Keratinocyte (primary cell): ENCODE results near the gene MAP3K20. TPM values are rescaled to one million over a fixed set of nuclear protein-coding genes. Genes with fewer than 3 reads are reported as not detected.

ENCODE experiments used
- DNase-seq: peaks from one replicate; pipeline ENCODE4 v3.0.0-alpha.2; 2011; ENCODE audit warnings: low read depth, missing footprints, low spot score
- FAIRE-seq: peaks from 2 replicates; lab custom pipeline; 2011; peaks lifted over from hg19 to GRCh38; lab: Jason Lieb, UNC
- H2AFZ ChIP-seq: 2 replicates; pipeline ENCODE4 v1.6.0; 2012; ENCODE audit warnings: low read length, control low read depth, inconsistent platforms; ENCODE audit not compliant: control insufficient read depth
- H3K27ac ChIP-seq: 2 replicates; pipeline ENCODE4 v1.5.1; 2011; ENCODE audit warnings: low read length; ENCODE audit not compliant: control insufficient read depth, insufficient read depth
- H3K27me3 ChIP-seq: 3 replicates; pipeline ENCODE4 v1.6.0; 2011; ENCODE audit warnings: low read length; ENCODE audit not compliant: control insufficient read depth, insufficient read depth; ENCODE audit errors: extremely low read depth
- H3K36me3 ChIP-seq, 2 experiments: 2 replicates in 1 of 2; 3 replicates in 1 of 2; pipeline ENCODE4 v1.5.1; 2011; ENCODE audit warnings: low read length in 2 of 2, mild to moderate bottlenecking in 1 of 2; ENCODE audit not compliant: control insufficient read depth in 2 of 2, insufficient read depth in 2 of 2; ENCODE audit errors: extremely low read depth in 1 of 2
- H3K4me1 ChIP-seq: 3 replicates; pipeline ENCODE4 v1.5.1; 2011; ENCODE audit warnings: low read length; ENCODE audit not compliant: control insufficient read depth, insufficient read depth; ENCODE audit errors: extremely low read depth
- H3K4me2 ChIP-seq: 3 replicates; pipeline ENCODE4 v1.6.0; 2011; ENCODE audit warnings: low read depth, low read length; ENCODE audit not compliant: control insufficient read depth, insufficient read depth; ENCODE audit errors: extremely low read depth
- H3K4me3 ChIP-seq, 3 experiments: fragments of 200-600 bp in 1 of 3; sonication (generic) in 1 of 3; 2 replicates in 2 of 3; 3 replicates in 1 of 3; pipeline ENCODE4 v1.5.1; 2011 to 2016; ENCODE audit warnings: low read length in 3 of 3, mild to moderate bottlenecking in 3 of 3, control low read depth in 2 of 3, inconsistent platforms in 1 of 3, low read depth in 1 of 3, mixed read lengths in 1 of 3, mixed run types in 1 of 3, moderate library complexity in 1 of 3; ENCODE audit not compliant: control insufficient read depth in 2 of 3, insufficient read depth in 2 of 3; ENCODE audit errors: extremely low read depth in 1 of 3
- H3K79me2 ChIP-seq: 2 replicates; pipeline ENCODE4 v1.6.0; 2012; ENCODE audit warnings: low read length; ENCODE audit not compliant: control insufficient read depth, insufficient read depth
- H3K9ac ChIP-seq: 3 replicates; pipeline ENCODE4 v1.6.0; 2011; ENCODE audit warnings: low read length; ENCODE audit not compliant: control insufficient read depth, insufficient read depth; ENCODE audit errors: extremely low read depth
- H3K9me1 ChIP-seq: 3 replicates; pipeline ENCODE4 v1.6.0; 2011; ENCODE audit warnings: low read length; ENCODE audit not compliant: control insufficient read depth, insufficient read depth; ENCODE audit errors: extremely low read depth
- H3K9me3 ChIP-seq: 2 replicates; pipeline ENCODE4 v1.5.1; 2012; ENCODE audit warnings: low read depth, low read length; ENCODE audit not compliant: control insufficient read depth
- H4K20me1 ChIP-seq: 3 replicates; pipeline ENCODE4 v1.6.0; 2011; ENCODE audit warnings: low read length; ENCODE audit not compliant: control insufficient read depth, insufficient read depth; ENCODE audit errors: extremely low read depth
- CTCF ChIP-seq, 3 experiments: IDR thresholded peaks in 1 of 3; conservative IDR thresholded peaks in 1 of 3; optimal IDR thresholded peaks in 1 of 3; 2 replicates in 2 of 3; 3 replicates in 1 of 3; pipeline versions ENCODE3 to v1.5.1; 2011; ENCODE audit warnings: low read length in 3 of 3, mild to moderate bottlenecking in 3 of 3, moderate library complexity in 2 of 3, control low read depth in 1 of 3, inconsistent platforms in 1 of 3; ENCODE audit not compliant: insufficient read depth in 2 of 3; ENCODE audit errors: extremely low read depth in 1 of 3
- EZH2 ChIP-seq: IDR thresholded peaks from one replicate; pipeline ENCODE4 v1.6.1; 2012; ENCODE audit warnings: inconsistent platforms, mild to moderate bottlenecking, low read length, moderate library complexity
- dilution Hi-C: fragments of 300-500 bp; cut with MboI; formaldehyde crosslinking; loops from one replicate; pipeline ENCODE4 v1.7.0; 2020; ENCODE audit warnings: low sequenced_read_pairs; ENCODE audit not compliant: extremely low pct_ligation_motif_present
- polyA plus RNA-seq, 5 experiments: library from polyadenylated mRNA; depleted of rRNA in 3 of 5; stranded (reverse) in 3 of 5; stranded (forward) in 1 of 5; unstranded in 1 of 5; fragments of >200 nt; gene quantifications; 1 replicate in 1 of 5; 2 replicates in 3 of 5; 3 replicates in 1 of 5; pipeline versions ENCODE4 v1.2.1 to v1.2.3, GENCODE V29; 2011 to 2012; ENCODE audit warnings: missing spikeins in 2 of 5, low read depth in 1 of 5, low replicate concordance in 1 of 5

Gene MAP3K20
- polyA plus RNA-seq, 1 donor (not counting 4 experiments of a cell fraction or from before 2014, with no cell fraction given) = 31.7 TPM

- no peaks in the 10 kb centered on the region for H3K9me1 ChIP-seq
- dilution Hi-C loops = no loop called here
- no peak overlapping the region for H2AFZ ChIP-seq
- no peaks in the 10 kb centered on the region for H3K27me3 ChIP-seq
- H3K79me2 ChIP-seq = no peaks in the 10 kb centered on the region
- FAIRE-seq = no peak
- TF ChIP-seq EZH2 (no peak), CTCF (optimal IDR thresholded peaks at IDR 0.05 in 1 of 3, IDR thresholded peaks at IDR 0.05 in 1 of 3, conservative IDR thresholded peaks at IDR 0.05 in 1 of 3; ENCODE audit: extremely low read depth in 1 of 3, insufficient read depth in 2 of 3, low read length in 3 of 3) (no peak)
- H3K4me1 ChIP-seq = no peaks in the 10 kb centered on the region
- H3K36me3 ChIP-seq = peaks cover 4 to 5% of the 10 kb centered on the region in 2 experiments
- no peak overlapping the region for H3K4me3 ChIP-seq
- H3K9me3 ChIP-seq = no peaks in the 10 kb centered on the region
- no peak overlapping the region for H3K27ac ChIP-seq
- H3K9ac ChIP-seq = no peak overlapping the region
- no peak for DNase-seq
- no peaks in the 10 kb centered on the region for H4K20me1 ChIP-seq
- no peak overlapping the region for H3K4me2 ChIP-seq
Measured at GRCh38 chr2:173229086-173229485, 153.4 kb downstream of the MAP3K20 start.

GRCh38 chr2:173230181-173230580, 154.5 kb downstream of the MAP3K20 start:
- Histone ChIP-seq H3K9me3 (no peaks in the 10 kb centered on the region), H2AFZ (no peak overlapping the region), H3K4me1 (no peaks in the 10 kb centered on the region), H4K20me1 (no peaks in the 10 kb centered on the region), H3K36me3 (peaks cover 4 to 5% of the 10 kb centered on the region in 2 experiments), H3K4me2 (no peak overlapping the region), H3K9ac (no peak overlapping the region), H3K4me3 (no peak overlapping the region), H3K9me1 (no peaks in the 10 kb centered on the region), H3K27ac (no peak overlapping the region), H3K79me2 (no peaks in the 10 kb centered on the region), H3K27me3 (no peaks in the 10 kb centered on the region)
- no peak for DNase-seq
- FAIRE-seq = no peak
- TF ChIP-seq CTCF (optimal IDR thresholded peaks at IDR 0.05 in 1 of 3, IDR thresholded peaks at IDR 0.05 in 1 of 3, conservative IDR thresholded peaks at IDR 0.05 in 1 of 3; ENCODE audit: extremely low read depth in 1 of 3, insufficient read depth in 2 of 3, low read length in 3 of 3) (no peak), EZH2 (no peak)
- dilution Hi-C loops = no loop called here
